GM19043 (cell line): ENCODE measurements around the gene RINL.
"Not testable (repeated sequence)": the region's sequence is repeated elsewhere in the genome, so short reads cannot be mapped to it uniquely, and the experiment has no call there.

Experiments used
- ATAC-seq: cut with Tn5 transposase; IDR thresholded peaks from one replicate; pipeline ENCODE4 v1.9.1; 2021; ENCODE audit warnings: low read depth; ENCODE audit not compliant: unreplicated experiment

Gene RINL

GRCh38 chr19:38879400-38879751 is 1.3 kb upstream of the RINL start:
- no peak for ATAC-seq

GRCh38 chr19:38878575-38879399 is 712 bp upstream of the RINL start:
- no peak for ATAC-seq

- no peak for ATAC-seq
These were observed 2.2 kb downstream of the RINL start for GRCh38 chr19:38875656-38876395.

DNA sequence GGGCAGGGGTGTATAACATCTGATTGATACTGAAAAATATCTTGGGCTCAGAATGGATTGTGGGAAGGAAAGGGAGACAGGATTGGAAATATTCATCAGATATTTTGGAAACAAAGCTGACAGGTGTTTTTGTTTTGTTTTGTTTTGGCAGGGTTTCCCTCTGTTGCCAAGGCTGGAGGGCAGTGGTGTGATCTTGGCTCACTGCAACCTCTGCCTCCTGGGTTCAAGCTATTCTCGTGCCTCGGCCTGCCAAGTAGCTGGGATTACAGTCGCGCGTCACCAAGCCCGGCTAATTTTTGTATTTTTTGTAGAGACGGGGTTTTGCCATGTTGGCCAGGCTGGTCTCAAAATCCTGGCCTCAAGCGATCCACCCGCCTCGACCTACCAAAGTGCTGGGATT is 4.7 kb downstream of the RINL start:
- not testable (repeated sequence) for ATAC-seq

- ATAC-seq = no peak
These were observed 7.5 kb downstream of the RINL start for GRCh38 chr19:38870612-38871011.

- peak; percentile 49 for ATAC-seq
These were observed 8.1 kb downstream of the RINL start for GRCh38 chr19:38869836-38870607.

- ATAC-seq = no peak
These were observed 8.8 kb downstream of the RINL start for GRCh38 chr19:38869160-38869835.

DNA sequence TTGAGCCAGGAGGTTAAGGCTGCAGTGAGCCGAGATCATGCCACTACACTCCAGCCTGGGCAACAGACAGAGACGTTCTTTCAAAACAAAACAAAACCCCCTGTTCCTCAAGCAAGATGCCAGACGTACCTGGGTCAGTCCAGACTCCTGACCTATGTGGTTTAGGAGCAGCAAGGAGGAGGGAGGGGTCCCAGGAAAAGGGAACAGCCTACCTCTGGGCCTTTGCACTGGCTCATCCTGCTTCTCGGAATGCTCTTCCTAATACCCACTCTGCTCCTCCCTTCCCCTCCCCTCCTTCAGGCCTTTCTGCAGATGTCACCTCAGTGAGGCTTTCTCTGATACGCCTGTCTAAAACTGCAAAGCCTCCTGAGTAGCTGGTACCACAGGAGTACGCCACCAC is 9.5 kb downstream of the RINL start:
- no peak for ATAC-seq

DNA sequence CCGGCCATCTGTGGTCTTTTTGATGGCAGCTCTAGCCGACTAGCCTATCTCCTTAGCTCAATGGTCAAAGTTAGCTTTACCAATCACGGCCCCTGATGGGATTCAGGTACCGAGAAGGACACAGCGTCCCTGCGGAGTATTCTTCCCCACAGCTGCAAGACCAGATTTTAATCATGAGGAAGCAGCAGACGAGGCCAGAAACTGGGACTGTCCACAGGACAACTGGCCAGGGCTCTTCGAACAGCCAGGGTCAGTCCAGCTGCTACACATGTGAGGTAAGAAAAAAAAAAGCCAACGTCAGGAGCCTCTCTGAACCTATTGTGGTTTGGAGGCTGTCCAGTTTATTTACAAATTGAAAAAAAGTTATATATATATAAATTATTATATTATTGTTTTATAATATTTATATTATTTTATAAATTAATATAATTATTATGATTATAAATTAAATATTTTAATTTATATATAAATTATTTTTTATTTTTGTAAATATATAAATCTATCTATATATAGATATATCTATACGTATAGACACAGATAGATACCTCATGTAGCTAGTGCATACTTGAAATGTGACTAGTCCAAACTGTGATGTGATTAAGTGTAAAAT is 10.8 kb downstream of the RINL start:
- no peak for ATAC-seq

DNA sequence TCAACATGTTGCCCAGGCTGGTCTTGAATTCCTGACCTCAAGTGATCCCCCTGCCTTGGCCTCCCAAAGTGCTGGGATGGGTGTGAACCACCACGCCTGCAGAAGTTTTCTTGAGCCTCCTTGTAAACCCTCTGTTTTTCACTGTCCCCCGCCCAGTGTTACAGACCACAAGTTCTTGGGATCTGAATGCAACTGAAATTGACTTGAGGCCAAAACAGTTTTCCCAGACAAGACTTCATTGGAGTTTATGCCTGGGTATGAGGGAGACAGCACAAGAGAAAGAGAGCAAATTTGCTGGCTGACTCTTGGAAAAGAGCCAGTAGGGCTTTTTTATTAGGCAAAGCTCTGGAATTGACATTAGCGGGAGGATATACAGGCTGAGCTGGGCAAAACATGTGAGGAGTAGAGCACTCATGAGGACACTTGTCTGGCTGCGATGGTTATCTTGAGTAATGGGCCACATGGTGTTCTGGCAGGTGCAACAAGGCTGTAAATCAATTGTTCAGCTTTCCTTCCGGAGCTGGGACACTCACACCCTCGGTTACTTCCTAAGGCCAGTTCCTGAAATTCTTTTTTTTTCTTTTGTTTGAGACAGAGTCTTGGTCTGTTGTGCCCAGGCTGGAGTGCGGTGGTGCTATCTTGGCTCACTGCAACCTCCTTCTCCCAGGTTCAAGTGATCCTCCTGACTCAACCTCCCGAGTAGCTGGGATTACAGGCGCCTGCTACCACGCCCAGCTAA is 15.6 kb downstream of the RINL start:
- no peak for ATAC-seq

- no peak for ATAC-seq
These were observed 16.7 kb downstream of the RINL start for GRCh38 chr19:38861368-38861767.

- not testable (repeated sequence) for ATAC-seq
These were observed 18.4 kb downstream of the RINL start for GRCh38 chr19:38859631-38860204.

DNA sequence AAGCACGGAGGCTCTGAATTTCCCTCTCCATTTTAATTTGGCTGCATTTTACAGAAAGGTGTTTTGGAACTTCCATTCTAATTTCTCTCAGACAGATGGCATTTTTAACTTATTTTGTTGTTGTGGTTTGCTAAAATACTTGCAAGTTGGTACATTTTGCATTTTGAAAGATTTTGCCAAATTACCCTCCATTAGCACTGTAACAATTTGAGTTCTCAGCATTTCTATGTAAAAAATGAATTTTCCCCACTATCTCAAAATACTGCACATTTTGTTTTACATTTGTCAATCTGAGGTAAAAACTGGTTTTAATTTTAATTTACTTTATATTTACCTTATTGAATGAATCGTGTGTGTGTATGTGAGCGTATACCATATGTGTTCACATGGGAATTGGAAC is 21.3 kb downstream of the RINL start:
- ATAC-seq = no peak

- not testable (repeated sequence) for ATAC-seq
These were observed 22.3 kb downstream of the RINL start for GRCh38 chr19:38855751-38856150.

GRCh38 chr19:38854961-38855360 is 23.1 kb downstream of the RINL start:
- not testable (repeated sequence) for ATAC-seq

- ATAC-seq = no peak
These were observed 24.9 kb downstream of the RINL start for GRCh38 chr19:38853214-38853613.

GRCh38 chr19:38852231-38853044 is 25.6 kb downstream of the RINL start:
- ATAC-seq = no peak

DNA sequence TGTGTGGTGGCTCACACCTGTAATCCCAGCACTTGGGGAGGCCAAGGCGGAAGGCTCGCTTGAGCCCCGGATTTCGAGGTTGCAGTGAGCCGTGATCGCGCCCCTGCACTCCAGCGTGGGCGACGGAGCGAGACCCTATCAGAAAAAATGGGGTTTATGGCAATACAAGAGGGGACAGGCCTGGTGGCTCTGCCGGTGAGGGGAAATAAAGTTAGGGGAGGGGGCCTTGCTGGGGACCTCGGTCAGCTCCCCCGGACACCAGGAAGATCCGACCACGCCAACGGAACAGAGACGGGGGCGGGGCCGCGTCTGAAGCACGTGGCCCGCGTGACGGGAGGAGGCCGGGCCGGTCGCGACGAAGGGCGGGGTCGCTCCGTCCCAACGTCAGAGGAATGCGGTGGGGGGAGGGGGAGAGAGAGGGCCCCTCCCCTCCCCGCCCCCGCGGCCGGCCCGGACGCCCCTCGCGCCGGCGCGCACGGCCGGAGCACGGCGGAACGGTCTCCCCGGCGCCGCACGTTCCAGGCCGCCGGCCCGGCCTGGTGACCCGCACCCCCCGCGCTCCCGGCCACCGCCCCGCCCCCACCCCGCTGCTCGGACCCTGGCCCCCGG is 26.3 kb downstream of the RINL start:
- no peak for ATAC-seq
